ENCODE data around the gene VWC2. TPM values are rescaled to one million over a fixed set of nuclear protein-coding genes. Genes with fewer than 3 reads are reported as not detected.

Gene VWC2
- total and polyA plus RNA-seq, 2 of the 8 experiments (the other 6 are each of a cell fraction or from before 2014, with no cell fraction given) = 0.24 to 0.30 TPM

DNA sequence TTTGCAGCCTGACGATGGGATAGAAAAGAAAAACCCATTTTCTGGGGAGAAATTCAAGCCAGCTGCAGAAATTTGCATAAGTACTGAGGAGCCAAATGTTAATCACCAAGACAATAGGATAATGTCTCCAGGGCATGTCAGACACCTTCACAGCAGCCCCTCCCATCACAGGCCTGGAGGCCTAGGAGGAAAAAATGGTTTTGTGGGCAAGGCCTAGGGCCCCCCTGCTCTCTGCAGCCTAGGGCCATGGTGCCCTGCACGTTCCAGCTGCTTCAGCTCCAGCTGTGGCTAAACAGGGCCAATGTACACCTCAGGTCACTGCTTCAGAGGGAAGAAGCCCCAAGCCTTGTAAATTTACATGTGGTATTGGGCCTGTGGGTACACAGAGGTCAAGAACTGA is 158.2 kb downstream of the VWC2 start:
- DNase-seq (ENCODE audit: low read depth in 1 of 2, low spot score in 2 of 2) = no peak
- FAIRE-seq = no peak

More for the DNA sequence above, 158.2 kb downstream of the VWC2 start:
- Histone ChIP-seq H2BK20ac (ENCODE audit: low read length) (no peak overlapping the region), H2BK15ac (ENCODE audit: low read length) (no peak overlapping the region), H3K27ac (ENCODE audit: low read depth, low read length) (no peak overlapping the region), H3K9me3 (ENCODE audit: insufficient read depth in 2 of 2, low read depth in 1 of 2, low read length in 1 of 2) (peaks cover 27 to 28% of the 10 kb centered on the region in 2 experiments), H3K79me2 (ENCODE audit: control insufficient read depth in 1 of 2, insufficient read depth in 2 of 2, low read length in 2 of 2) (no peaks in the 10 kb centered on the region), H3K18ac (ENCODE audit: extremely low read depth, low read length) (no peak overlapping the region), H4K5ac (ENCODE audit: insufficient read length, low read depth, low read length) (no peak overlapping the region), H3K79me1 (ENCODE audit: low read depth, low read length) (no peaks in the 10 kb centered on the region), H4K8ac (ENCODE audit: extremely low read depth, insufficient read depth, low read length) (no peak overlapping the region), H3K14ac (ENCODE audit: insufficient read length) (no peak overlapping the region), H2BK12ac (ENCODE audit: low read depth, low read length) (no peak overlapping the region), H3K4me2 (ENCODE audit: insufficient read depth in 1 of 2, low read depth in 2 of 2, low read length in 2 of 2) (no peak overlapping the region), H3K4me1 (replicated peaks in 1 of 4; ENCODE audit: control insufficient read depth in 3 of 4, insufficient read depth in 4 of 4, low read length in 3 of 4) (no peaks in the 10 kb centered on the region), H3K4ac (replicated peaks; ENCODE audit: insufficient read length, low read depth, low read length) (no peak overlapping the region), H2BK5ac (ENCODE audit: low read depth, low read length) (no peak overlapping the region), H3K23ac (ENCODE audit: insufficient read length) (no peak overlapping the region), H3K27me3 (replicated peaks in 1 of 4; ENCODE audit: control insufficient read depth in 3 of 4, extremely low read depth in 1 of 4, insufficient read depth in 3 of 4, low read length in 3 of 4) (no peaks in the 10 kb centered on the region), H3K9ac (replicated peaks in 1 of 4; ENCODE audit: extremely low read depth in 1 of 4, low read depth in 3 of 4, low read length in 3 of 4) (no peak overlapping the region), H4K20me1 (replicated peaks in 1 of 2; ENCODE audit: control insufficient read depth in 1 of 2, insufficient read depth in 2 of 2, low read length in 2 of 2) (no peaks in the 10 kb centered on the region), H3K56ac (replicated peaks; ENCODE audit: insufficient read length, low read depth, low read length) (no peak overlapping the region), H4K91ac (replicated peaks; ENCODE audit: insufficient read length, low read length) (no peak overlapping the region), H2AFZ (ENCODE audit: low read length) (no peak overlapping the region), H3K4me3 (ENCODE audit: extremely low read depth in 1 of 4, insufficient read depth in 2 of 4, low read depth in 3 of 4, low read length in 4 of 4) (no peak overlapping the region), H2BK120ac (replicated peaks; ENCODE audit: low read depth, low read length) (no peak overlapping the region), H3K23me2 (ENCODE audit: low read depth, low read length) (no peaks in the 10 kb centered on the region), H3K36me3 (ENCODE audit: control insufficient read depth in 2 of 4, insufficient read depth in 4 of 4, low read length in 3 of 4) (no peaks in the 10 kb centered on the region), H2AK5ac (ENCODE audit: low read depth, low read length) (no peak overlapping the region)
- TF ChIP-seq EGR1 (IDR thresholded peaks at IDR 0.05; ENCODE audit: borderline replicate concordance, low read depth, low read length) (no peak), SRF (IDR thresholded peaks at IDR 0.05; ENCODE audit: low read depth, low read length) (no peak), SP2 (IDR thresholded peaks at IDR 0.05; ENCODE audit: low read length) (no peak)
- TF ChIP-seq, protein P1, sequence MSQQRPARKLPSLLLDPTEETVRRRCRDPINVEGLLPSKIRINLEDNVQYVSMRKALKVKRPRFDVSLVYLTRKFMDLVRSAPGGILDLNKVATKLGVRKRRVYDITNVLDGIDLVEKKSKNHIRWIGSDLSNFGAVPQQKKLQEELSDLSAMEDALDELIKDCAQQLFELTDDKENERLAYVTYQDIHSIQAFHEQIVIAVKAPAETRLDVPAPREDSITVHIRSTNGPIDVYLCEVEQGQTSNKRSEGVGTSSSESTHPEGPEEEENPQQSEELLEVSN (IDR thresholded peaks at IDR 0.05) = no peak
- WGBS, 2 experiments (ENCODE audit: extremely low coverage in 1 of 2, insufficient coverage in 1 of 2, insufficient read length in 1 of 2, insufficient replicate concordance in 2 of 2, low coverage in 1 of 2, low lambda C conversion rate in 2 of 2, missing lambda C conversion rate in 1 of 2) = 90% methylated on average over 2 of the region's 2 CpGs; no CpG with 5 or more reads in 1 of the 2 experiments
- POLR2A ChIA-PET (ENCODE audit: partially characterized antibody) = no interaction called here
- CTCF ChIA-PET (ENCODE audit: partially characterized antibody) = no interaction called here

Measured in H1 (cell line).